ENCODE results near the gene PLEKHA5.
"Not testable (repeated sequence)": the region's sequence is repeated elsewhere in the genome, so short reads cannot be mapped to it uniquely, and the experiment has no call there.

The PLEKHA5 gene

GRCh38 chr12:19169222-19169621 lies 39.7 kb downstream of the PLEKHA5 start:
- no peak for DNase-seq

GRCh38 chr12:19170286-19170685 lies 40.8 kb downstream of the PLEKHA5 start:
- not testable (repeated sequence) for DNase-seq

GRCh38 chr12:19171731-19172130 lies 42.2 kb downstream of the PLEKHA5 start:
- no peak for DNase-seq

DNA sequence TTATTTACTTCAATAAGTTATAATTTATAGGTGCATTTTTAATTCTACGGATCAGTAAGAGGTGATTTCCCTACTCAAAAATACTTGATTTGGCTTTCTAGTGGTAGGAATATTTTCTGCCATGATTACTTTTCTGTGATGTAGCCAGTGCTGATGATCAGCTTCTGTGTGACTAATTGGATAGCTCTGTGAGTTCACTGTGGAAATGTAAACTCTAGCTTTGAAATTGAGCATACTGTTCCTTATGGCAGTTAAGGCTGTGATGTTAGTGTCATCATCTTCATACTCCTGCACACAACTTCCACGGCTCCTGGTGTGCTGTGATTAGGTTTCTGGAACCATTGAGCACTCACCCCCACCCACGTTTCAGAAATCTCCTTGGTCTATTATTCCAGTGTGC lies 48.2 kb downstream of the PLEKHA5 start:
- DNase-seq, result no peak

GRCh38 chr12:19179986-19180385 lies 50.5 kb downstream of the PLEKHA5 start:
- no peak for DNase-seq

DNA sequence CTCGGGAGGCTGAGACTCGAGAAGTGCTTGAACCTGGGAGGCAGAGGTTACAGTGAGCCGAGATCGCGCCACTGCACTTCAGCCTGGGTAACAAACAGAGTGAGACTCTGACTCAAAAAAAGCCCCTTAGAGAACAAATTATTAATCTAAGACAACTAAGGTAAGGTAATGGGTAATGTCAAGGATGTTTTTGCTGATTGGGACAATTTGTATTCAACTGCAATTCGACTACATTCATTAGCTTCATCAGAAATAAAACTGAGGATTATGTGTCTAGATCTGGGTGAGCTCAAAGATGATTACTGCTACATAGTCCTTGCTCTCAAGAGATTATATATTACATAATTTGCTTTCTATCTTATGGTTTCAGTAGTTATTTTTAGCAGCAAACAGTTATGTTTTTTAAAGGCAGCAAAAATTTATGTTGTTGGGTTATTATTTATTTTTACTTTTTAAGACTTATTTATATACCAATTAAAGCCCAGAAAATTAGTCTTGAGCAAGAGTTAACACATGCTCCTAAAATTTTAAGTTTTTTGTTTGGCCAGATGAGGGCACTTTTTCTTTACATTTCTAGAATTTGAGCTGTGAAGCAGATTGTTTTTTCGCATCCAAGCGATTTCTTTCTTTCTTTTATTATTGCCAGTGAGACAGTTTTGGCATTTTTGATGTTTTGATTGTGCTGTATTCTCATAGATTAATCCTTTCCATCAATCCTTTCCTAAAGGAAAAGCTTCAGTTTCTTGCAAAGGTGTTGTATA lies 52.3 kb downstream of the PLEKHA5 start:
- DNase-seq, result no peak

GRCh38 chr12:19183121-19183838 lies 53.7 kb downstream of the PLEKHA5 start:
- DNase-seq, result no peak

DNA sequence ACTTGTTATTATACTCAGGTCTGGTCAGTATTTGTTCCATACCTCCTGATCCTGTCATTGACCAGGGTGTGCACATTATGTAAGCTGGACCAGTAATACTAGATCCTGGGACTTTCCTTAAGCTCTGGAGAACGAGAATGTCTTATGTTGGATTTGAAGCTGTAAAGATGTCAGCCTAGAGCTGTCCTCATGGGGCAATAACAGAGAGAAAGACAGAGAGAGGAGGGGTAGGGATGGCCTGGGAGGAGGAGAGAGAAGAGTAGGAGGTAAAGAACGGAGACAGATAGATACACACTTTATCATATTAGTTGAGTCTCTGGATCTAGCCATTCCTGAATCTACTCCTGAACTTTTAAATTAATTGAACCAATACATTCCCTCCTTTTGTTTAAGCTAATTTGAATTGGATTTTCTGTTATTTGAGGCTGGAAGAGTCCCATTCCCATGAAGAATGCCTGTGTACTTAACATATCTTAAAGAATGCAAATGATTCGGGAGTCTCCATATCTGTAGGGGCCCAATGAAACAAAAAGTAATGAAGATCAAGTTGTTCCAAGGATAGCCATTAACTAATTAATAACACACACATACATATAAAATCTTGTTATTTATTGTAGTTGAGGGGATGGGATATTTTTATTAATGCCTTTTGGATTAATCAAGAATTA lies 55.9 kb downstream of the PLEKHA5 start:
- no peak for DNase-seq

DNA sequence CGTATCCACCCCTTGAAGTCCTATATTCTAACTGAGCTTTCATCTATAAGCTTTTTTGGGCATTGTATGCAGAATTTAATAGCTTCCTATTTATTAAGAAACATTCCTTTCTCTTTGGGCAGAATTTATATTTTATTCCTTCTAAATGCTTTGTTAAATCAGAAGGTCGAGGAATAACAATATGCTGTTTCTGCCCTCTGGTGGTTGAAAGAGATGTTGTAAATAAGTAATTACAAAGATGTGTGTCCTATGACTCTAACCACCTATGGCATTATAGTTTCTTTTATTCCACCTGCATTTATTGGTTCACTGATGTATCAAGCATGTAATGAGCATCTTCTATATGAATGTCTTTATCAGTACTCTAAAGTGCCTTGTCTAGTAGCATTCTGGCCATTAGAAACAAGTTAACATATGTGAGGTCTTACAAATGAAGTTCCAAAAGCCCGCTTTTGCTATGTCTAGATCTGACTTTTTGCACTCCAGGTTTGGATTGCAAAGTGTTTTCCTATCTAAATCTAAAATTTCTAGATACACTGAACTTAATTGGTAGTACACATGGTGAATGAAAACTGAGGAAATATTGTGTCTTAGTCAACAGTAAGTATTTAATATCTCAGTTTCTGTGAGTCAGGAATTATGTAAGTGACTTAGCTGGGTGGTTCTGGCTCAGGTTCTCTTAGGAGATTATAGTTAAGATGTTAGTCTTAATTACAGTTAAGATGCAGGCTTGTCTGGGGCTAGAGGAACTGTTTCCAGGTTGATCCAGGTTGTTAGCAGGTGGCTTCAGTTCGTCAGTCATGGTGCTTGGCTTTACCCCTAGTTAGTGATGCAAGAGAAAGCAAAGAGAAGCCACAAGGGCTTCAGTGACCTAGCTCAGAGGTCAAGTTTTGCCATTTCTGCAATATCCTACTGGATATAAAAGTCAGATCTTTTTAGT lies 57.5 kb downstream of the PLEKHA5 start:
- DNase-seq, result no peak

DNA sequence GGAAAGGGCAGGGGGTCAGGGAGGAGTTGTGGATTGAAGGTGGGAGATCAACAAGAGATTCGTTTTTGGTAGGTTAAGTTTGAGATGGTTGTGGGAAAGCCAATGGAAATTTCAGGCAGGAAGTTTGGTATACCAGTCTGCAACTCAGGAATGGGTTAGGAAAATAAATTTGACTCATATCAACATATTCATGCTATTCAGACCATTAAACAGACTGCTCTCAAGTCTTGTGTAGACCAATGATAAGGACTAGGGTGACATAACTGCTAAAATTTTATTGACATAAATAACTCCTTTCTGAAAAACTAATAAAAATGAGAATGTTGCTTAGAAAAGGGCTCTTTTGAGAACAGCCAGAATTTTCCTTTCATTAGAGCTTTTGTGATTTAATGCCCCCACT lies 60.0 kb downstream of the PLEKHA5 start:
- DNase-seq, result no peak

- DNase-seq, result no peak
These were observed 60.9 kb downstream of the PLEKHA5 start for GRCh38 chr12:19190292-19191031.

DNA sequence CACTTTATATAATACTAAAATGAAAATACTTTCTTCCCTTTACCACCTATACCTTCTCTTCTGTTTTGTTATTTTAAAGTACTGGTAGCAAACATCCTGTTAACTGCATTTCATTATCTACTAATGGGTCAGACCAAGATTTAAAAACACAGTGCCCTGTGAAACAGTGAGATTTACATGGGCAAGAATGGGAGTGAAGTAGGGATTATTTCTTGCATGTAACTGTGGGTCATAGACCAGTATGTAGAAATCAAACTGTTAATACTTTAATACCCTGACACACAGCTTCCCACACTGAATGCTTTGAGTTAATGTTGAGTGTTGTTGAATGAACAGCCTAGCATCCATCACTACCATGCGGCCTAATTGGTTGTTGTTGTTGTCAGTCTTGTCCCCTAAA lies 61.6 kb downstream of the PLEKHA5 start:
- DNase-seq, result no peak

GRCh38 chr12:19191563-19191962 lies 62.0 kb downstream of the PLEKHA5 start:
- DNase-seq, result no peak

DNA sequence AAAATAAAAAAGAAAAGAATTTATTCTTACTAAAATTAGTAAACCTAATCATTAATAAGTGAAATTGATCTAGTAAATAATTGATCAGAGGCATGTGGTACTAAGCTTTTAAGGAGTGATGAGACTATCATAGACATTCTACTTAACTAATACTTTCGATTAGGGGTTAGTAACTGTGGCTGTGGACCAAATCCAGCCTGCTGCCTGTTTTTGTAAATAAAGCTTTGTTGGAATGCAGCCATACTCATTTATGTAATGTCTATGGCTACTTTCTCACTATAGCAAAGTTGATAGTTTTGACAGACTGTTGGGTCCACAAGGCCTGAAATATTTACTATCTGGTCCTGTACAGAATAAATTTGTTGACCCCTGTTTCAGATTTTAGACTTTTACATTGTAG lies 63.2 kb downstream of the PLEKHA5 start:
- no peak for DNase-seq

GRCh38 chr12:19194963-19195362 lies 65.4 kb downstream of the PLEKHA5 start:
- DNase-seq, result no peak

- DNase-seq, result no peak
These were observed 67.6 kb downstream of the PLEKHA5 start for GRCh38 chr12:19196959-19197630.

DNA sequence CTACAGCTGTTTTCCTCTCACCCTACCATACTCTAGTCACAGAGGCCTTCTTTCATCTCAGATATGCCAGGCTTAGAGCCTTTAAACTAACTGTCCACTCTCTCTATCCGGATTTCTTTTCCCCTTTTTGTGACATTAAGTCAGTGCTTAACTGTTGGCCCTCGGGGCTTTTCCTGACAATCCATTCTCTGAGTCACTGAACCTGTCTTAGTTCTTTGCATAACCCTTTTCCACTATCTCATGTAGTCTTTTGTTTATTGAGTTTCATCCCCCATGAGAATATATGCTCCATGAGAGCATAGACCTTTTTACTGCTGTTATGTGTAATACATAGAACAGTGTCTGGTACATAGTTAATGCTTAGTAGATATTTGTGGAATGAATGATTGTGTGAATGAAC lies 68.7 kb downstream of the PLEKHA5 start:
- no peak for DNase-seq

- DNase-seq, result no peak
These were observed 69.8 kb downstream of the PLEKHA5 start for GRCh38 chr12:19199332-19199731.

DNA sequence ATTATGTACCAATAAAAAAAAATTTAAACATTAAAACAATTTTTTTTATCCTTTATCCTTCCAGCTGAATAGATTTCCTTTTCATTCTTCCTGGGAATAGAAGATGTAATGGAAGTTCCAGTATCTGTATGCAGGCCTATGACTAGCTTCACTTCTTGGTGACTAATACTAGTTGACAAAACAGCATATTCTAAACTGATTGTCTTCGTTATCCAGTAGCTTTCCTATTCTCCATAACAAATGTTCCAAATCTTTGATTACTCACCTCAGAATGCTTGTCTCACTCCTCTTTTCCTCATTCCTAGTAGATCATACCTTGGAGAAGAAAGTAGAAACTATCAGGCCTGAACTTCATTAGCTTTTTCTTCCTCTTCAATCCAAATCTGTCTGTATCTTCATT lies 70.7 kb downstream of the PLEKHA5 start:
- no peak for DNase-seq

GRCh38 chr12:19201661-19202060 lies 72.1 kb downstream of the PLEKHA5 start:
- DNase-seq, result no peak

DNA sequence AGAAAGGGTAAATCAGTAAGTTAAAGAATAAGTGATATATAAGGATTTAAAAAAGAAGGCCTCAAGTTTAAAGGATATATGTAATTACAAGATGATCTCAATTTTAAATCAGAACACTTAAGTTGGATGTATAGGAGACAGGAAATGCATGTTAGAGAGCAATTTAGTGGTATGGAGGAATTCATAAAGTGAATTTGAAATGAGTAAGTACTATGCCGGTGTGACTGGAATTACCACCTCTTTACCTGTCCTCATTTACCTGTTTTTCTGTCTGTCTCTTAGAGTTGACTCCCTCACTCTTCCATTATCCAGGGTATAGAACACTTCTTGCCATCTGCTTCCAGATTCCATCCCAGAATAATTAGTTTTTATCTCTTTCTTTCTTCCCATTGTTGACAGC lies 73.5 kb downstream of the PLEKHA5 start:
- no peak for DNase-seq
